ENCODE results near the gene COA1.

DNA sequence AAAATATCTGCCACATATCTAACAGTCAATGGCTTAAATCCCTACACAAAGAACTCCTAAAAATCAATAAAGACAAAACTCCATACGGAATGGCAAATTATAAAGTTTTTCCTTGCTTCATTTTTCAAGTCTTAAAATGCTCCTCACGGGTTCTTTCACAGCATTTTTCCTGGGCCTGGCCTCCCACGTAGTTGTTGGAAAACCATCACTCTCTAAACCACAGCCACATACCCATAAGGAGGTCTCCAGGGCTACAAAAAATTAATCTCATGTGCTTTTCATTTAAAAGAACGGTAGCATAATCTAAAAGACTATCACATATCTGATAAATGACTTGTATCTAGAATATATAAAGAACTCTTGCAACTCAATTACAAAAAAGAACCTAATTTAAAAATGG is 2.9 kb downstream of the COA1 start:
- TF ChIP-seq, protein P1, sequence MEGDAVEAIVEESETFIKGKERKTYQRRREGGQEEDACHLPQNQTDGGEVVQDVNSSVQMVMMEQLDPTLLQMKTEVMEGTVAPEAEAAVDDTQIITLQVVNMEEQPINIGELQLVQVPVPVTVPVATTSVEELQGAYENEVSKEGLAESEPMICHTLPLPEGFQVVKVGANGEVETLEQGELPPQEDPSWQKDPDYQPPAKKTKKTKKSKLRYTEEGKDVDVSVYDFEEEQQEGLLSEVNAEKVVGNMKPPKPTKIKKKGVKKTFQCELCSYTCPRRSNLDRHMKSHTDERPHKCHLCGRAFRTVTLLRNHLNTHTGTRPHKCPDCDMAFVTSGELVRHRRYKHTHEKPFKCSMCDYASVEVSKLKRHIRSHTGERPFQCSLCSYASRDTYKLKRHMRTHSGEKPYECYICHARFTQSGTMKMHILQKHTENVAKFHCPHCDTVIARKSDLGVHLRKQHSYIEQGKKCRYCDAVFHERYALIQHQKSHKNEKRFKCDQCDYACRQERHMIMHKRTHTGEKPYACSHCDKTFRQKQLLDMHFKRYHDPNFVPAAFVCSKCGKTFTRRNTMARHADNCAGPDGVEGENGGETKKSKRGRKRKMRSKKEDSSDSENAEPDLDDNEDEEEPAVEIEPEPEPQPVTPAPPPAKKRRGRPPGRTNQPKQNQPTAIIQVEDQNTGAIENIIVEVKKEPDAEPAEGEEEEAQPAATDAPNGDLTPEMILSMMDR (IDR thresholded peaks at IDR 0.05), result no peak
- TF ChIP-seq POLR2A (IDR thresholded peaks at IDR 0.05), result no peak
- no peak for TF ChIP-seq POLR2AphosphoS5 (IDR thresholded peaks at IDR 0.05)
